Thyroid gland (tissue), 4 donors: Measurements from ENCODE around the gene SIPA1.

Experiments used
- CTCF ChIP-seq, 6 experiments: fragments of 200-600 bp in 3 of 6; fragments of 450-650 bp in 3 of 6; sonication (generic) in 3 of 6; IDR thresholded peaks; one replicate each; pipeline ENCODE4 v1.5.1; 2016 to 2019; ENCODE audit warnings: antibody characterized with exemption in 6 of 6, mild to moderate bottlenecking in 2 of 6, inconsistent platforms in 1 of 6, moderate library complexity in 1 of 6
- POLR2A ChIP-seq, 2 donors: fragments of 450-650 bp; IDR thresholded peaks; one replicate each; pipeline ENCODE4 v1.6.1; 2017; ENCODE audit warnings: antibody characterized with exemption in 2 of 2, mild to moderate bottlenecking in 2 of 2, moderate library complexity in 1 of 2

- TF ChIP-seq POLR2A (IDR thresholded peaks at IDR 0.05): no peak
- TF ChIP-seq CTCF (IDR thresholded peaks at IDR 0.05): no peak
These were observed 7.7 kb upstream of the SIPA1 start for GRCh38 chr11:65630215-65630614.
